SW480 (cell line): Measurements from ENCODE around the gene ENTPD2.

Experiments used
- DNase-seq: peaks from one replicate; pipeline ENCODE4 v3.0.0-alpha.2; 2016; ENCODE audit warnings: low spot score

Gene ENTPD2

DNA sequence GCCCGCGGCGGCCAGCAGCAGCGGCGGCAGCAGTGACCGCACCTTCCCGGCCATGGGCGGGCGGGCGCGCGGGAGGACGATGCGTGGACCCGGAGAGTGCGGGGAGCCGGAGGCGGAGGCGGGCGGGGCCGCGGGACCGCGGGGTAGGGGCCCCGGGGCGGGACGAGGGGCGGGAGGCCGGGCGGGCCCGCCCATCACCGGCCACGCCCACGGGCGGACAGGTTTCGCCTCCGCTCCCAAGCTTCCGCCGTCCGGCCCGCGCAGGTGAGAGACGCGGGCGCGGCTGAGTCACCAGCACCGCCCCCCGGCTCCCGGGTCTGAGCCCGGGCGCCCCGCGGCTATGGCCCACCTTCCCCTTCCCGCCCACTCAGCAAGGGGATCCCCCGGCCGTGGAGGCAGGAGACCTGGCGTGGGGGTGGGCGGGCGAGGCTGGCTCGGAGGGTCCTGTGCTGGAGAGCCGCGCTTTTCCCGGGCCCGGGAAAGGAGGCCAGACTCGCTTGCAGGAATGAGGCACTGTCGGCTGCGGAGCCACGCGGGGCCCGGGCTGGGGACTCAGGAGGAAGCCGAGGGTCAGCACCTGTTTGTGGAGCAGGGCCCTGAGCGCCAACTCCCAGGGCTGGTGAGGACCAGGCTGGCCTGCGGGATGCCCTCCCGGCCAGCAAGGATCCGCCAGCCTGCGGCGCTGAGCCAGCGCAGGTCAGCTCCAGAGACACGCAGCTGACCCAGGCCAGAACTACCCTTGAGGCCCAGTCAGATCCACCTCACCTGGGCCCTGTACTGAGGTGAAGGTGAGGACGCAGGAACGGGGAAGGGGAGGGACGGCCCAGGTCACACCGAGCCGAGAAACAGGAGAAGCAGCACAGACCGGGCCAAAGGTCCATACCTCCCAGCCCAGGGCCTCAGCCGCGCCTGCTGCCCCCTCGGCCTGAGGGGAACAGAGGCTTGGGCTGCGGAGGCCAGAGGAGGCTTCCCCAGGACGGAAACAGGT lies at the start of gene ENTPD2:
Gene ENTPD2 (minus strand): TSS at position 118 of the 988 bp plus-strand sequence. CDS start 64 bp downstream, at position 54.
- DNase-seq: peak; percentile 70

DNA sequence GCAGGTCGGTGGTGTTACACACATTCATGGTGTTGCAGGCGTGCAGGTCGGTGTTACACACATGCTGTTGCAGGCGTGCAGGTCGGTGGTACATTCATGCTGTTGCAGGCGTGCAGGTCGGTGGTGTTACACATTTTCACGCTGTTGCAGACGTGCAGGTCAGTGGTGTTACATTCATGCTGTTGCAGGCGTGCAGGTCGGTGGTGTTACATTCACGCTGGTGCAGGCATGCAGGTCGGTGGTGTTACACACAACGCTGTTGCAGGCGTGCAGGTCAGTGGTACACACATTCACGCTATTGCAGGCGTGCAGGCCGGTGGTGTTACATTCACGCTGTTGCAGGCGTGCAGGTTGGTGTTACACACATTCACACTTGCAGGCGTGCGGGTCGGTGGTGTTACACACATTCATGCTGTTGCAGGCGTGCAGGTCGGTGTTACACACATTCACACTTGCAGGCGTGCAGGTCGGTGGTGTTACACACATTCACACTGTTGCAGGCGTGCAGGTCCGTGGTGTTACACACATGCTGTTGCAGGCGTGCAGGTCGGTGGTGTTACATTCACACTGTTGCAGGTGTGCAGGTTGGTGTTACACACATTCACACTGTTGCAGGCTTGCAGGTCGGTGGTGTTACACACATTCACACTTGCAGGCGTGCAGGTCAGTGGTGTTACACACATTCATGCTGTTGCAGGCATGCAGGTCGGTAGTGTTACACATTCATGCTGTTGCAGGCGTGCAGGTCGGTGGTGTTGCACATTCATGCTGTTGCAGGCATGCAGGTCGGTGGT lies 49.5 kb upstream of the ENTPD2 start:
- no peak for DNase-seq

DNA sequence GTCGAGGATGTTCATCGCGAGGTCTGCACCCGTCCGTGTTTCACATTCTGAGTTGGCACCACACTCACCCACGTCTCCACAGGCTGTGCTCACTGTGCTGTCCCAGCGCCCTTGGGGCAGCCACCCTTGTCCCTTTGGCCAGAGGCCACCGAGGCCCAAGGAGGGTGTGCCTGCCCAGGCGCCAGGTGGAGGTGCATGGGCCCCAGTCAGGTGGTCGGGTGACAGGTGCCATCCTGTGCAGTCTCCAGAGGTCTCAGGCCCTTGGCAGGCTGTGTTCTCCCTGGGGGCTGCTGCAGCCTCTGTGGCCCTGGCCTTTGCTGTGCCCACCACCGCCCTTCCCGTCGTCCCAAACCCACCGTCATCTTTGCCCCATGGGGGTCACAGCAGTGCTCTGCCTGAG lies 45.4 kb upstream of the ENTPD2 start:
- DNase-seq: no peak

DNA sequence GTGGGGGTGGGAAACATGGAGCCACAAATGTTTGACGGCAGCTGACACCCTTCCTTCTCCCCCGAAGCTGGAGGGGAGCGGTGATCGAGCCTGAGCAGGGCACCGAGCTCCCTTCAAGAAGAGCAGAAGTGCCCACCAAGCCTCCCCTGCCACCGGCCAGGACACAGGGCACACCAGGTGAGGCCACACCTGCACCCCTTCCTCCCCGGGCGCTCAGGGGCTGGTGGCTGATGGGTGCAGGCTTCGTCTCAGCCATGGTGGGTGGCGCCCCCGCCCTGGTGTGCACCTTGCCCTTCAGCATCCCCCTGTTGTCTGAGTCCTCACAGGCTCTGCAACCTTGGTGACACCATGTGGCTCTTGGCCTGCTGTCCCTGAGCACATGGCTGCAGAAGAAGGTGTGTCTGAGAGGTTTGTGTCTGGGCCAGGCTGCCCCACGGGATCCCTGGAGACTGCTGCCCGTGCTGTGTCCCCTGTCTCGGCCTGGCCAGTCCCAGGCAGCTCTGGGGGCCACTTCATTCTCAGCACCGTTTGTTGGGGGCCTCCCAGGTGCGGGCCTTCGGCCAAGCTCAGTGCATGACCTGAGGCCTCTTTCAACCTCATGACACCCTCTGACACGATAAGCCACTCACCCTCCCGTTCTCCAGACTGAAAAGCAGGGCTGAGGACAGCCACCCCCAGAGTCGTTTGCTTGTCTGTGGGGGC lies 44.1 kb upstream of the ENTPD2 start:
- no peak for DNase-seq

DNA sequence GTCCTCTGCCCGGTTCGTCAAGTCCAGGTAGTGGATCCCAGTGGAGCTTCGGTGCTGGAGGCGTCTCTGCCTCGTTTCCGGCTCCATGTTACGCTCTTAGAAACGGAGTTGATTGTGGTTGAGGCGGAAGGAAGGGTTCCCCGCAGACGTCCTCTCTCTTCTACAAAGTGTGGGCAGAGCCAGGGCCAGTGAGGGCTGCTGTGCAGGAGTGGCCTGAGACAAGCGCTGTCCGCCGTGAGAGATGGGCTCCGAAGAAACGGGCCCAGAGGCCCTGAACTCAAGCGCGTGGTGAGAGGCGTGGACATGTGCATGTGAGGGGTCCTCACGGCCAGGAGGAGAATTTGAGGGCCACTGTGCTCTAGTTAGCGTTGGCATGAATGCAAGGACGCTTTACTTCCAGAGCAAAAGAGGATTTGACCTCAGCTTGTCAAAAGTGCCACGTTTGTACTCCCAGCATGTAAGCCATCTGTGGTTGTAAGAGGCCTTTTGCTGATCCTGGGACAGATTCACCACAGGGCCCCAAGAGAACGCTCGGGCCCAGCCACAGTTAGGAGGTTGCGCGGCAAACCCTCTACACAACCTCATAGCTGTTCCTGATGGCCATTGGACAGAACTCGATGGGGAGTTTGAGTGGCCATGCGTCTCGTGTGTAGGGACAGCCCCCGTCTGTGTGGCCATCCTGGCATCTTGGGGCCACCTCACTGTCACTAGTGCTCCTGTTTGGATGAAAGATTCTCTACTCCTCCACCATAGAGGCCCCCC lies 43.1 kb upstream of the ENTPD2 start:
- DNase-seq: no peak

- DNase-seq: no peak
Observed at GRCh38 chr9:137095664-137096517, 42.0 kb upstream of the ENTPD2 start.

- no peak for DNase-seq
Observed at GRCh38 chr9:137089232-137089947, 35.5 kb upstream of the ENTPD2 start.

GRCh38 chr9:137088121-137088520 lies 34.3 kb upstream of the ENTPD2 start:
- DNase-seq: no peak

DNA sequence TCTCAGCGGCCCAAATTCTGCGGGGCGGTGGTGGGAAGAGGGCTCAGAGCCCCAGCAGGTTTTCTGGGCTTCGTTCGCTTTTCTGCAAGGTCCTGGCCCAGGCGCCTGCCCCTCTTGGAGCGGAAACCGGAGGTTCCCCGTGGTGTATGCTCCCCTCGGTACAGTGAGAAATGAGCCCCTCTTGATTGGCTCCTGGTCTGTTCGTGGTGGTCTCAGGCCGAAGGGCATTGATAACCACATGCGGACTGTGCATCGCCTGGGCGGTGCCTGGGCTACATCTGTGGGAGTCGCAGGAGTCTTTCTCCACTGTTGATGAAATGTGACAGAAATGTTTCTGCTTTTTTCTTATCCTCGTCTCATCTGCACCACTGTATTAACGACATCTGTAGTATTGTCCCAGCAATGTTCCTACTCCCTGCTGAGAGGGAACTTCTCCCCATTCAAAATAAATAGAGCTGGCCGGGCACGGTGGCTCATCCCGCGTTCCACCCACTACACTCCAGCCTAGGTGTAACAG lies 33.6 kb upstream of the ENTPD2 start:
- no peak for DNase-seq

- peak; percentile 98 for DNase-seq
Observed at GRCh38 chr9:137086531-137087408, 32.9 kb upstream of the ENTPD2 start, which contains the start of gene MAN1B1. Gene MAN1B1, plus strand, starts transcription at chr9:137086985. Its CDS starts 15 bp downstream, at chr9:137087000.

- DNase-seq: peak; percentile 58
Observed at GRCh38 chr9:137085920-137086530, 32.2 kb upstream of the ENTPD2 start.

GRCh38 chr9:137084526-137084925 lies 30.7 kb upstream of the ENTPD2 start:
- DNase-seq: no peak

DNA sequence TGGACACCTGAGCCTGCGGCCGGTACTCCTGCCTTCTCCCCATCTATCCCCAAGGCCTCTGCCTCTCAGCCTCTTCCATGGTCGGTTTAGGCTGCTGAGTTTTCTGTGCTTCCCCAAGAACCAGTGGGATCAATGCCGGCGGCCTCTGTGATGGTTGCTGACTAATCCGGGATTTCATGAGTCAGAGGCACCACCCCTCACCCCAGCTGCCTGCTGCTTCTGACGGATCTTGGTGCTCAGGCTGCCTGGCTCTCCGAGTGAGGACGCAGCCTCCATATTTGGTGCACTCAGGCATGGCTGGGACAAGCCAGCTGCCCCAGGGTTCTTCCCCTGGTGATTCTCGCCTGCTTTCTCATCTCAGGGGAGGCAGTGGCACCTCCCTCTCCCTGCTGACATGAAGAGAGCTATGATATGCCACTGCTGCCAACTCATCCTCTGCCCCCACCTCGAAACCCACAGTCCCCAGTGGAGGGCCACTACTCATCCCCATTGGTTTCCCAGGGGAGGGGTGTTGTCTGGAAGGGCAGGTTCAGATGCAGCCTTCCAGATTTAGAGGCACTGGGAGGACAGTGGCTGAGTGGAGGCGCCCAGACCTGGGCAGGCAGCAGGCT lies 29.6 kb upstream of the ENTPD2 start:
- peak; percentile 97 for DNase-seq

- DNase-seq: no peak
Observed at GRCh38 chr9:137082925-137083290, 29.0 kb upstream of the ENTPD2 start.

GRCh38 chr9:137082222-137082924 lies 28.5 kb upstream of the ENTPD2 start:
- no peak for DNase-seq

- no peak for DNase-seq
Observed at GRCh38 chr9:137080260-137081122, 26.6 kb upstream of the ENTPD2 start.
